ENCODE data around the gene ITIH2. TPM values are rescaled to one million over a fixed set of nuclear protein-coding genes. Genes with fewer than 3 reads are reported as not detected.

Gene ITIH2
- total and polyA plus RNA-seq, 2 of the 8 experiments (the other 6 are each of a cell fraction or from before 2014, with no cell fraction given) = not detected

DNA sequence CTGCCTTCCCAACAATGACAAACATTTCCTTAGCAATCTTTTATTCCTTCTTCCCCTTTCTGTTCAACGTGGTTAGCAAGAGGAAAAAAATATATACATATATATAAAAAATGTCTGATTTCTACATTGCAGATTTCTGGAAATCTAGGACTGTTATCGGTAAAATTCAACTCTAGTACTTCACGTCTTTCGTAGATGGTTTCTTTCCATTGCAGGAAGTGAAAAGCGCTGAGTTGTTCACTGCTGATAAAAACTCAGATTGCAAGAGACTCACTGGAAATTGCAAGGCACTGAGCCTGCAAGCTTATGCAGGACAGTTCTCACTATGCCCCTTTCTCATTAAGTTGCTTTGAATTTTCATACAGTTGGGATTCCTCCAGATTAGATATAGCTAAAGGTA lies 60.8 kb downstream of the ITIH2 start:
- Histone ChIP-seq H3K14ac (ENCODE audit: insufficient read length) (no peak overlapping the region), H2BK120ac (replicated peaks; ENCODE audit: low read depth, low read length) (no peak overlapping the region), H3K18ac (ENCODE audit: extremely low read depth, low read length) (no peak overlapping the region), H2BK12ac (ENCODE audit: low read depth, low read length) (no peak overlapping the region), H3K79me2 (ENCODE audit: control insufficient read depth in 1 of 2, insufficient read depth in 2 of 2, low read length in 2 of 2) (no peaks in the 10 kb centered on the region), H3K56ac (replicated peaks; ENCODE audit: insufficient read length, low read depth, low read length) (no peak overlapping the region), H3K23ac (ENCODE audit: insufficient read length) (no peak overlapping the region), H4K91ac (replicated peaks; ENCODE audit: insufficient read length, low read length) (no peak overlapping the region), H3K79me1 (ENCODE audit: low read depth, low read length) (no peaks in the 10 kb centered on the region), H4K5ac (ENCODE audit: insufficient read length, low read depth, low read length) (no peak overlapping the region), H3K4ac (replicated peaks; ENCODE audit: insufficient read length, low read depth, low read length) (no peak overlapping the region), H3K4me1 (replicated peaks in 1 of 4; ENCODE audit: control insufficient read depth in 3 of 4, insufficient read depth in 4 of 4, low read length in 3 of 4) (no peaks in the 10 kb centered on the region), H3K23me2 (ENCODE audit: low read depth, low read length) (no peaks in the 10 kb centered on the region), H3K9me3 (ENCODE audit: insufficient read depth in 2 of 2, low read depth in 1 of 2, low read length in 1 of 2) (no peaks in the 10 kb centered on the region), H2AK5ac (ENCODE audit: low read depth, low read length) (no peak overlapping the region), H4K20me1 (replicated peaks in 1 of 2; ENCODE audit: control insufficient read depth in 1 of 2, insufficient read depth in 2 of 2, low read length in 2 of 2) (no peaks in the 10 kb centered on the region), H2AFZ (ENCODE audit: low read length) (no peak overlapping the region), H3K4me2 (ENCODE audit: insufficient read depth in 1 of 2, low read depth in 2 of 2, low read length in 2 of 2) (no peak overlapping the region), H3K27me3 (replicated peaks in 1 of 4; ENCODE audit: control insufficient read depth in 3 of 4, extremely low read depth in 1 of 4, insufficient read depth in 3 of 4, low read length in 3 of 4) (no peaks in the 10 kb centered on the region), H3K36me3 (ENCODE audit: control insufficient read depth in 2 of 4, insufficient read depth in 4 of 4, low read length in 3 of 4) (peaks cover 2 to 80% (median 38%) of the 10 kb centered on the region in 4 experiments), H2BK15ac (ENCODE audit: low read length) (no peak overlapping the region), H3K9ac (replicated peaks in 1 of 4; ENCODE audit: extremely low read depth in 1 of 4, low read depth in 3 of 4, low read length in 3 of 4) (no peak overlapping the region), H2BK20ac (ENCODE audit: low read length) (no peak overlapping the region), H3K4me3 (ENCODE audit: extremely low read depth in 1 of 4, insufficient read depth in 2 of 4, low read depth in 3 of 4, low read length in 4 of 4) (no peak overlapping the region), H3K27ac (ENCODE audit: low read depth, low read length) (no peak overlapping the region), H2BK5ac (ENCODE audit: low read depth, low read length) (no peak overlapping the region), H4K8ac (ENCODE audit: extremely low read depth, insufficient read depth, low read length) (no peak overlapping the region)
- POLR2A ChIA-PET (ENCODE audit: partially characterized antibody) = no interaction called here
- TF ChIP-seq TEAD4 (IDR thresholded peaks at IDR 0.05; ENCODE audit: low read depth, low read length) = no peak
- no peak for TF ChIP-seq SIN3A (conservative IDR thresholded peaks at IDR 0.05 in 1 of 2, IDR thresholded peaks at IDR 0.05 in 1 of 2; ENCODE audit: low read depth in 1 of 2, low read length in 2 of 2)
- no peak for TF ChIP-seq GABPA (IDR thresholded peaks at IDR 0.05; ENCODE audit: borderline replicate concordance, insufficient read depth, low read length)
- TF ChIP-seq SAP30 (IDR thresholded peaks at IDR 0.05; ENCODE audit: insufficient read depth, insufficient replicate concordance, low read length) = no peak
- no peak for TF ChIP-seq BCL11A (IDR thresholded peaks at IDR 0.05; ENCODE audit: low read depth in 2 of 2, low read length in 2 of 2)
- TF ChIP-seq JUN (IDR thresholded peaks at IDR 0.05; ENCODE audit: low read depth, low read length) = no peak
- WGBS, 2 experiments (ENCODE audit: extremely low coverage in 1 of 2, insufficient coverage in 1 of 2, insufficient read length in 1 of 2, insufficient replicate concordance in 2 of 2, low coverage in 1 of 2, low lambda C conversion rate in 2 of 2, missing lambda C conversion rate in 1 of 2) = 93% methylated on average over 5 of the region's 5 CpGs; no CpG with 5 or more reads in 1 of the 2 experiments
- DNase-seq (ENCODE audit: low read depth in 1 of 2, low spot score in 2 of 2) (no peak), FAIRE-seq (no peak)
- CTCF ChIA-PET (ENCODE audit: partially characterized antibody) = no interaction called here

Data from H1 (cell line).